ENCODE results near the gene CLP1.
A peak's percentile ranks its signal among the peaks of the same experiment; 100 is the strongest.

Gene CLP1

DNA sequence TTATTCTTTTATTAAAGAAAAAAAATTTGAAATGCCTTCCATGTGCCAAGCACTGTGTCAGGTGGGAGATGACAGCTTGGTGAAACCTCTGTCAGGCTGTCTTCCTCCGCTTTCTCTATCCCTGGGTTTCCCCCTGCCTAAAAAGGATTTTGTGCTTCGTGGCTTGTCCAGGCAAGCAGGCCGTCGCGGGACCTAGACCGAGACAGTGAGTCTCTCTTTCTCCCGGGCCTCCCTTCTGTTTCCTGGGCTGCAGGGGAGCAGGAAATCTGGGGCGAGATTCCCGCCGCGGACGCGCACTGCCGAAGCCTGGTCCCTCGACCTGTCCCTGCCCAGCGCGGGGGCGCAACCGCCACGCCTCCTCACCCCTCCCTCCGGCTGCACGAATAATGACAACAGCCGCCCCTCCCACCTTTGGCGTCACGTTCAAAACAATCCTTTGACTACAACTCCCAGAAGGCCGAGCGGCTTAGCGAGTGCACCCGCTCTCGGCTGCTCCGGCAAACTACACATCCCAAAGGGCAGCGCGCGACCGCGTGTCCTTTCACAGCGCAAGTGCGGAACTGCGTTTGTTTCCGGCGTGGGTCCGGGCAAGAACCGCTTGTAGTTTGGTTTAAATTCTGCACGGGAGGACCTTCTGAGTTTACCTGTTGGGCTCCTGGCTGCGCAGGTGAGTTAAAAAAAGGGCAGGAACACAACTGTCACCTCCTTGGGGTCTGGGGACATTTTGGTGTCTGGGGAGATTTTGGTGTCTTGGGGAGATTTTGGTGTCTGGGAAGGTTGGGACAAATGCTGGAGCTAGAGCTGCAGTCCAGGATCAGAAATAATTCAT lies at the start of gene CLP1:
CLP1 (plus strand) TSS at position 569 of the 829 bp plus-strand sequence. CDS start 1,715 bp downstream, outside the sequence.
- peak within 1 kb of the TSS; percentile 99 for H3K4me3 ChIP-seq (ENCODE audit: control insufficient read depth, low read depth, low read length)
- TF ChIP-seq, protein P1, sequence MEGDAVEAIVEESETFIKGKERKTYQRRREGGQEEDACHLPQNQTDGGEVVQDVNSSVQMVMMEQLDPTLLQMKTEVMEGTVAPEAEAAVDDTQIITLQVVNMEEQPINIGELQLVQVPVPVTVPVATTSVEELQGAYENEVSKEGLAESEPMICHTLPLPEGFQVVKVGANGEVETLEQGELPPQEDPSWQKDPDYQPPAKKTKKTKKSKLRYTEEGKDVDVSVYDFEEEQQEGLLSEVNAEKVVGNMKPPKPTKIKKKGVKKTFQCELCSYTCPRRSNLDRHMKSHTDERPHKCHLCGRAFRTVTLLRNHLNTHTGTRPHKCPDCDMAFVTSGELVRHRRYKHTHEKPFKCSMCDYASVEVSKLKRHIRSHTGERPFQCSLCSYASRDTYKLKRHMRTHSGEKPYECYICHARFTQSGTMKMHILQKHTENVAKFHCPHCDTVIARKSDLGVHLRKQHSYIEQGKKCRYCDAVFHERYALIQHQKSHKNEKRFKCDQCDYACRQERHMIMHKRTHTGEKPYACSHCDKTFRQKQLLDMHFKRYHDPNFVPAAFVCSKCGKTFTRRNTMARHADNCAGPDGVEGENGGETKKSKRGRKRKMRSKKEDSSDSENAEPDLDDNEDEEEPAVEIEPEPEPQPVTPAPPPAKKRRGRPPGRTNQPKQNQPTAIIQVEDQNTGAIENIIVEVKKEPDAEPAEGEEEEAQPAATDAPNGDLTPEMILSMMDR (conservative IDR thresholded peaks at IDR 0.05; ENCODE audit: control insufficient read depth, insufficient read depth, low read depth, low read length): no peak
- DNase-seq (ENCODE audit: low read depth): peak; percentile 98

DNA sequence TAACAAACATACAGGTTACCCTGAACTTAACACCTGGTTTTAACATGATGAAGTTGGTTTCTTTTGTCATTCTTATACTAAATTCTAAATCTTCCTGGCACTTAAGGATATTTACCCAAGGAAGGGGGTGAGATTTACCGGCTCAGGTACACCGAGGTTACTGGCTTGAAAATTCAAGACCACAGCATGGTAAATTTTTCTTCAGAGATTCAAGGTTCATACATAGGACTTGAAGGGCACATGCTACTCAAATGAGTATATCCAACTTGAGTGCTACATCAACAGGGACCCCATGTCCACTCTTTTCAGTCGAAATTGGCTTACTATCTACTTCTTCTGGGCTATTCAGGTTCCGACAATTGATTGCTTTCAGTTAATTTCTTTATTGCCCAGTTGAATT lies 47.4 kb upstream of the CLP1 start:
- no peak for DNase-seq (ENCODE audit: low read depth)
- no peak overlapping the region for H3K4me3 ChIP-seq (ENCODE audit: control insufficient read depth, low read depth, low read length)
- TF ChIP-seq, protein P1 (conservative IDR thresholded peaks at IDR 0.05; ENCODE audit: control insufficient read depth, insufficient read depth, low read depth, low read length): no peak

DNA sequence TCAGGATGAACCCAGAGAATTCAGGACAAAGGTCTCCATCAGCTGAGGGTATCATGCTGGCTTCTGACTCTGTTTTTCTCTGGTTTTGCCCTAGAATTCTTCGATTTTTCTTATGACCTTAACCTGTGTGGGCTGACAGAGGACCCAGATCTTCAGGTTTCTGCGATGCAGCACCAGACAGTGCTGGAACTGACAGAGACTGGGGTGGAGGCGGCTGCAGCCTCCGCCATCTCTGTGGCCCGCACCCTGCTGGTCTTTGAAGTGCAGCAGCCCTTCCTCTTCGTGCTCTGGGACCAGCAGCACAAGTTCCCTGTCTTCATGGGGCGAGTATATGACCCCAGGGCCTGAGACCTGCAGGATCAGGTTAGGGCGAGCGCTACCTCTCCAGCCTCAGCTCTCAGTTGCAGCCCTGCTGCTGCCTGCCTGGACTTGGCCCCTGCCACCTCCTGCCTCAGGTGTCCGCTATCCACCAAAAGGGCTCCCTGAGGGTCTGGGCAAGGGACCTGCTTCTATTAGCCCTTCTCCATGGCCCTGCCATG lies 43.3 kb upstream of the CLP1 start:
- no peak for DNase-seq (ENCODE audit: low read depth)
- TF ChIP-seq, protein P1 (conservative IDR thresholded peaks at IDR 0.05; ENCODE audit: control insufficient read depth, insufficient read depth, low read depth, low read length): no peak

DNA sequence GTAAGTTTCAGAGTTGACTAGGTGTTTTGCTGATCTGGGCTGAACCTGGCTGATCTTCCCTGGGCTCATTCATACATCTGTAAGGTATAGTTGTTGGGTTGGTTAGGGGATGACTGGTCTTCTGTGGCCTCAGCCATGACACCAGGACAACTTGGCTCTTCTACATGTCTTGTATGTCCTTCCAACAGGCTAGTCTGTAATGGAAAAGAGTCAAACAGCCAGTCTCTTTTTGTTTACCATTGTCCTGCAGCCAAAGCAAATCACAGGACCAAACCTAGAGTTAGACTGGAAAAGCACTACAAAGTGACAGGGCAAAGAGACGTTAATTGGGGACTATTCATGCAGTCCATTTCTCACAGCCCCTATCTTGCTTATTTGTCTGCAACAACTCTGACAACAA lies 42.3 kb upstream of the CLP1 start:
- no peak for DNase-seq (ENCODE audit: low read depth)
- TF ChIP-seq, protein P1 (conservative IDR thresholded peaks at IDR 0.05; ENCODE audit: control insufficient read depth, insufficient read depth, low read depth, low read length): no peak

More for the DNA sequence above, 43.3 kb upstream of the CLP1 start:
- H3K4me3 ChIP-seq (ENCODE audit: control insufficient read depth, low read depth, low read length): no peak overlapping the region

DNA sequence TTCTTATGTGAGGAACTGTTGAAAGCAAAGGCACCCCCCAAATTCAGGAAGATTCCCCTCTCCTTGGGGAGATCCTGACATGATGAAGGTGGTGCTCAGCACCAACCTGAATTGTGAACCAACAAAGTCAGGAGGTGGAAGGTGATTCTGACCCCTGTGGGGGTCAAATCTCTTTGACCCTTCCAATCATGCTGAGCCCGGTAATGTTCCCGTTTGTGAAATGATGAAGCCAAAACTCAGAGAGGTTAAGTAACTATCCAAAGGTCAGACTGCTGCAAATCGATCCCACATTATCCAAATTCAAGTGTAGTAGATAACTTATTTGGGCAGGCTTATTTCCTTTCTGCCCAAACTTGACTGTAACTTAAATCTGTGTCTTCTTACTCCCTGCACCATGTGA lies 41.0 kb upstream of the CLP1 start:
- TF ChIP-seq, protein P1 (conservative IDR thresholded peaks at IDR 0.05; ENCODE audit: control insufficient read depth, insufficient read depth, low read depth, low read length): no peak
- no peak for DNase-seq (ENCODE audit: low read depth)
- H3K4me3 ChIP-seq (ENCODE audit: control insufficient read depth, low read depth, low read length): no peak overlapping the region

More for the DNA sequence above, 42.3 kb upstream of the CLP1 start:
- no peak overlapping the region for H3K4me3 ChIP-seq (ENCODE audit: control insufficient read depth, low read depth, low read length)

DNA sequence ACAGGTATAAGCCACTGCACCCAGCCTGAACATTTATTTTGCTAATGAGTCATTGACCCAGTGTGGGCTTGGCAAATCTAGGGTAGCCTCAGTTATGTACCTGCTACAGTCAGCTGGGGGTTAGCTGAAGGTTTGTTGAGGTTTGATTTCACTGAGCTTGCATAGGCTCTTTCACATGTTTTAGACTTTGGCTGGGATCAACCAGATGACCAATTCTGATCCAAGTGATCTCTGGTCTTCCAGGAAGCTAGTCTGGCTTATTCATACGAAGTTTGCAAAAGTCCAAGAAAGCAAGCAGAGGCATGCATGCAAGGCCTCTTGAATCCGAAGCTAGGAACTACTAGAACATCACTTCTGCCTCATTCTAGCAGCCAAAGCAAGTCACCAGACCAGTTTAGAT lies 39.1 kb upstream of the CLP1 start:
- TF ChIP-seq, protein P1 (conservative IDR thresholded peaks at IDR 0.05; ENCODE audit: control insufficient read depth, insufficient read depth, low read depth, low read length): no peak
- DNase-seq (ENCODE audit: low read depth): no peak
- no peak overlapping the region for H3K4me3 ChIP-seq (ENCODE audit: control insufficient read depth, low read depth, low read length)
